Liver (tissue), 9 donors: Measurements from ENCODE around the gene SIRT7. TPM values are rescaled to one million over a fixed set of nuclear protein-coding genes. Genes with fewer than 3 reads are reported as not detected.

ENCODE experiments used
- DNase-seq: peaks from one replicate; pipeline ENCODE4 v3.0.0-alpha.2; 2017; ENCODE audit warnings: low spot score
- H3K27ac ChIP-seq, 2 donors: one replicate each; pipeline ENCODE4 v1.7.0; 2013; ENCODE audit warnings: inconsistent platforms in 2 of 2, low read length in 2 of 2, control low read depth in 1 of 2, low read depth in 1 of 2, mild to moderate bottlenecking in 1 of 2
- H3K27me3 ChIP-seq, 4 donors: one replicate each; pipeline versions ENCODE4 v1.6.1 to v1.7.0; 2013; ENCODE audit warnings: low read length in 3 of 4, inconsistent platforms in 1 of 4, mild to moderate bottlenecking in 1 of 4, moderate library complexity in 1 of 4; ENCODE audit not compliant: control insufficient read depth in 4 of 4, insufficient read depth in 4 of 4
- H3K36me3 ChIP-seq, 4 donors: one replicate each; pipeline versions ENCODE4 v1.6.1 to v1.7.0; 2013; ENCODE audit warnings: low read length in 3 of 4, mild to moderate bottlenecking in 3 of 4, low read depth in 1 of 4, moderate library complexity in 1 of 4; ENCODE audit not compliant: control insufficient read depth in 4 of 4, insufficient read depth in 3 of 4
- H3K4me1 ChIP-seq, 4 donors: one replicate each; pipeline versions ENCODE4 v1.6.1 to v1.7.0; 2013; ENCODE audit warnings: low read length in 3 of 4, mild to moderate bottlenecking in 3 of 4, moderate library complexity in 1 of 4; ENCODE audit not compliant: control insufficient read depth in 4 of 4, insufficient read depth in 4 of 4
- H3K4me3 ChIP-seq, 3 donors: one replicate each; pipeline versions ENCODE4 v1.6.1 to v1.7.0; 2013; ENCODE audit warnings: low read length in 3 of 3, control low read depth in 1 of 3, low read depth in 1 of 3, mild to moderate bottlenecking in 1 of 3
- H3K9ac ChIP-seq, 2 donors: one replicate each; pipeline ENCODE4 v1.7.0; 2013; ENCODE audit warnings: low read length in 2 of 2, mild to moderate bottlenecking in 2 of 2, moderate library complexity in 2 of 2, control low read depth in 1 of 2, low read depth in 1 of 2
- H3K9me3 ChIP-seq, 4 donors: one replicate each; pipeline versions ENCODE4 v1.6.1 to v1.7.0; 2013; ENCODE audit warnings: low read length in 3 of 4; ENCODE audit not compliant: control insufficient read depth in 4 of 4
- EGR1 ChIP-seq, 2 donors: IDR thresholded peaks; 2 replicates each; pipeline ENCODE4 v1.6.1; 2016 to 2018; ENCODE audit warnings: antibody characterized with exemption in 2 of 2, low read depth in 2 of 2
- HNF4A ChIP-seq, 2 donors: conservative IDR thresholded peaks; 2 replicates each; pipeline ENCODE4 v1.6.1; 2016; ENCODE audit warnings: antibody characterized with exemption in 2 of 2, mild to moderate bottlenecking in 2 of 2
- HNF4G ChIP-seq: IDR thresholded peaks from 2 replicates; pipeline ENCODE4 v1.6.1; 2016; ENCODE audit warnings: antibody characterized with exemption
- JUND ChIP-seq, 2 donors: IDR thresholded peaks; 2 replicates each; pipeline ENCODE4 v1.6.1; 2016; ENCODE audit warnings: antibody characterized with exemption in 2 of 2
- NR2F2 ChIP-seq: IDR thresholded peaks from 2 replicates; pipeline ENCODE4 v1.6.1; 2016; ENCODE audit warnings: antibody characterized with exemption
- RAD21 ChIP-seq, 2 donors: IDR thresholded peaks; 2 replicates each; pipeline ENCODE4 v1.6.1; 2016; ENCODE audit warnings: antibody characterized with exemption in 2 of 2, mild to moderate bottlenecking in 2 of 2
- RXRA ChIP-seq, 2 donors: IDR thresholded peaks; 2 replicates each; pipeline ENCODE4 v1.6.1; 2017 to 2018; ENCODE audit warnings: antibody characterized with exemption in 2 of 2, mild to moderate bottlenecking in 1 of 2
- WGBS: extraction: QIAGEN DNeasy Blood & Tissue Kit; methylation state at CpG from one replicate; pipeline ENCODE4 v1.1.7; 2013; 5-methylcytosine and 5-hydroxymethylcytosine counted together
- polyA plus RNA-seq, 2 donors: library from polyadenylated mRNA; stranded (reverse) in 1 of 2; unstranded in 1 of 2; fragments of 200-250 nt in 1 of 2; fragments of >200 nt in 1 of 2; fragmentation: Nextera tagmentation in 1 of 2; extraction: Ambion mirVana in 1 of 2; gene quantifications; one replicate each; pipeline versions ENCODE4 v1.2.1 to v1.2.3, GENCODE V29; 2013 to 2015
- total RNA-seq, 2 donors: library from RNA; depleted of rRNA; stranded (reverse); fragments of >200 nt; gene quantifications; one replicate each; pipeline ENCODE4 v1.2.3, GENCODE V29; 2014
- TF ChIP-seq, protein P1 (sequence below): IDR thresholded peaks from 2 replicates; pipeline ENCODE4 v1.6.1; 2016; ENCODE audit warnings: antibody characterized with exemption, mild to moderate bottlenecking
- TF ChIP-seq, protein P2 (sequence below): fragments of 150-350 bp; IDR thresholded peaks from 2 replicates; pipeline ENCODE4 v1.5.1; 2017; ENCODE audit warnings: improper control_type of control experiment, low read depth, low read length; ENCODE audit not compliant: missing input control
- donor health status: healthy.
- donor health status: healthy.
- donor health status: healthy.
- donor health status: healthy.
- donor health status: healthy.

The SIRT7 gene
- total and polyA plus RNA-seq, 4 donors = 7.1 to 16.5 (median 11.5) TPM

DNA sequence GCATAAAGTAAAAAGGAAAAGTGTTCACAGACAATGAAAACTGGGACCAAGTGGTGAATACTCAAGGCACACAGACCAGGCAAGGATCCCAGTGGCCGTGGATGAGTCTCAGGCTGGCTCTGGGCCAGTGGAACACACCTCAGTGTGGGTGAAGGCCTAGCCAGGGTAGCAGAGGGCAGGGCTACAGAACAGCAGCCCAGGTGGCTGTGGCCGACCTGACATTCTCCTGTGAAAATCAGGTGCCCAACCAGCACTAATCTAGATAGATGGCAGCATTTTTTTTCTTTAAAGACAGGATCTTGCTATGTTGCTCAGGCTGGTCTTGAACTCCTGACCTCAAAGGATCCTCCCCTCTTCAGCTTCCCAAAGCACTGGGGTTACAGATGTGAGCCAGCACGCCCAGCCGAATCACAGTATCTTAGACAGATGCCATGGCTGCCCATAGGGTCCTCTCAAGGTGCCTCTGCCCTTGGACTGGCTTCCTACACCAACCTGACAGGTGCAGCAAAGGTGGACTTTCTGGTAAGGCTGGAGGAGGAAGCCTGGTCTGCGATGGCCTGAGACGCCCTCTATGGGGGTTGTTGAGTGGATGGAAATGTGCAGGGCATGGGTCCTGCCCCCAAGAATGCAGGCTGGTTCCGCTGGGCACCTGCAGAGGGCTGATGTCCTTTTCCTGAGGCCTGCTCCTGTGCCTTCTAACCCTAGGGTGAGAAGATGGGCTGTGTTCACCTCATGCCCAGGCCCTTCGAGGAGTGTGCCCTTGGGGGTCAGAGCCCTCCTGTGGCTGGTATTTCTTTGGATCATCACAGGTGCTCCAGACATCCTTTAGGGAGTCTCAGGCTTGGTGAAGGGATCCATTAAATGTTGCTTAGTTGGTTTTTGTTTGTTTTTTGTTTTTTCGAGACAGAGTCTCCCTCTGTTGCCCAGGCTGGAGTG lies 53.9 kb downstream of the SIRT7 start:
- TF ChIP-seq HNF4A (conservative IDR thresholded peaks at IDR 0.05) (no peak), RAD21 (IDR thresholded peaks at IDR 0.05) (no peak), HNF4G (no peak), NR2F2 (no peak)
- TF ChIP-seq, protein P1, sequence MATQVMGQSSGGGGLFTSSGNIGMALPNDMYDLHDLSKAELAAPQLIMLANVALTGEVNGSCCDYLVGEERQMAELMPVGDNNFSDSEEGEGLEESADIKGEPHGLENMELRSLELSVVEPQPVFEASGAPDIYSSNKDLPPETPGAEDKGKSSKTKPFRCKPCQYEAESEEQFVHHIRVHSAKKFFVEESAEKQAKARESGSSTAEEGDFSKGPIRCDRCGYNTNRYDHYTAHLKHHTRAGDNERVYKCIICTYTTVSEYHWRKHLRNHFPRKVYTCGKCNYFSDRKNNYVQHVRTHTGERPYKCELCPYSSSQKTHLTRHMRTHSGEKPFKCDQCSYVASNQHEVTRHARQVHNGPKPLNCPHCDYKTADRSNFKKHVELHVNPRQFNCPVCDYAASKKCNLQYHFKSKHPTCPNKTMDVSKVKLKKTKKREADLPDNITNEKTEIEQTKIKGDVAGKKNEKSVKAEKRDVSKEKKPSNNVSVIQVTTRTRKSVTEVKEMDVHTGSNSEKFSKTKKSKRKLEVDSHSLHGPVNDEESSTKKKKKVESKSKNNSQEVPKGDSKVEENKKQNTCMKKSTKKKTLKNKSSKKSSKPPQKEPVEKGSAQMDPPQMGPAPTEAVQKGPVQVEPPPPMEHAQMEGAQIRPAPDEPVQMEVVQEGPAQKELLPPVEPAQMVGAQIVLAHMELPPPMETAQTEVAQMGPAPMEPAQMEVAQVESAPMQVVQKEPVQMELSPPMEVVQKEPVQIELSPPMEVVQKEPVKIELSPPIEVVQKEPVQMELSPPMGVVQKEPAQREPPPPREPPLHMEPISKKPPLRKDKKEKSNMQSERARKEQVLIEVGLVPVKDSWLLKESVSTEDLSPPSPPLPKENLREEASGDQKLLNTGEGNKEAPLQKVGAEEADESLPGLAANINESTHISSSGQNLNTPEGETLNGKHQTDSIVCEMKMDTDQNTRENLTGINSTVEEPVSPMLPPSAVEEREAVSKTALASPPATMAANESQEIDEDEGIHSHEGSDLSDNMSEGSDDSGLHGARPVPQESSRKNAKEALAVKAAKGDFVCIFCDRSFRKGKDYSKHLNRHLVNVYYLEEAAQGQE = no peak
- Histone ChIP-seq H3K36me3 (peaks cover 0 to 6% (median 2%) of the 10 kb centered on the region in 4 donors), H3K27ac (peak overlapping the region; percentile 68 to 95), H3K9ac (no peak overlapping the region), H3K9me3 (no peaks in the 10 kb centered on the region), H3K4me3 (no peak overlapping the region), H3K27me3 (no peaks in the 10 kb centered on the region), H3K4me1 (peaks cover 17 to 72% (median 53%) of the 10 kb centered on the region in 4 donors)
- WGBS = 79% methylated on average over 9 of the region's 9 CpGs
- no peak for DNase-seq

DNA sequence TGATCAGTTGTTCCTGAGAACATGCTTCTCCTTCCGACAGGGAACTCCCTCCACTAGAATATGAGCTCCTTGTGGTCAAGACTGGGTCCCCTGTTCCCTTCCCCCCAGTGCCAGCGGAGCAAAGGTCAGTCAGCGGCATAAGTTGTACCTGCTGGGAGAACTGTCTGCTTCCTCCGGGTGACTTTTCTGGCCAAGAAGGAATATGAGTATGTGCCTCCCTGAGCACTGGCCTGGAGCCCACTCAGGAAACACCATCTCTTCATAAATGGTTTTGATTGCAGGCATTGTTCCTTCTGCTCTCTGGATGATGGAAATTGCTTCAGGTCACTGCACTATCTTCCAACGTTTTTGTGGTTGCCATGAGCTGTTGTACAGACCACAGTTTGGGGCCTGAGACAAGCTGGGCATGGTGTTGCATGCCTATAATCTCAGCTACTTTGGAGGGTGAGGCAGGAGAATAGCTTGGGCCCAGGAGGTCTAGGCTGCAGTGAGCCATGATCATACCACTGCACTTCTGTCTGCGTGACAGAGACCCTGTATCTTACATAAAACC lies 54.8 kb downstream of the SIRT7 start:
- peaks cover 0 to 5% (median 0%) of the 10 kb centered on the region in 4 donors for H3K36me3 ChIP-seq
- peak overlapping the region in 1 of 2 donors; percentile 11 for H3K9ac ChIP-seq
- peak overlapping the region; percentile 68 to 95 for H3K27ac ChIP-seq
- H3K9me3 ChIP-seq = no peaks in the 10 kb centered on the region
- WGBS = 56% methylated on average over 6 of the region's 6 CpGs
- no peaks in the 10 kb centered on the region for H3K27me3 ChIP-seq
- peaks cover 17 to 74% (median 56%) of the 10 kb centered on the region in 4 donors for H3K4me1 ChIP-seq
- no peak overlapping the region for H3K4me3 ChIP-seq
- TF ChIP-seq JUND (IDR thresholded peaks at IDR 0.05) = no peak
- peak; percentile 47 to 52 for TF ChIP-seq HNF4A (conservative IDR thresholded peaks at IDR 0.05)
- TF ChIP-seq, protein P2, sequence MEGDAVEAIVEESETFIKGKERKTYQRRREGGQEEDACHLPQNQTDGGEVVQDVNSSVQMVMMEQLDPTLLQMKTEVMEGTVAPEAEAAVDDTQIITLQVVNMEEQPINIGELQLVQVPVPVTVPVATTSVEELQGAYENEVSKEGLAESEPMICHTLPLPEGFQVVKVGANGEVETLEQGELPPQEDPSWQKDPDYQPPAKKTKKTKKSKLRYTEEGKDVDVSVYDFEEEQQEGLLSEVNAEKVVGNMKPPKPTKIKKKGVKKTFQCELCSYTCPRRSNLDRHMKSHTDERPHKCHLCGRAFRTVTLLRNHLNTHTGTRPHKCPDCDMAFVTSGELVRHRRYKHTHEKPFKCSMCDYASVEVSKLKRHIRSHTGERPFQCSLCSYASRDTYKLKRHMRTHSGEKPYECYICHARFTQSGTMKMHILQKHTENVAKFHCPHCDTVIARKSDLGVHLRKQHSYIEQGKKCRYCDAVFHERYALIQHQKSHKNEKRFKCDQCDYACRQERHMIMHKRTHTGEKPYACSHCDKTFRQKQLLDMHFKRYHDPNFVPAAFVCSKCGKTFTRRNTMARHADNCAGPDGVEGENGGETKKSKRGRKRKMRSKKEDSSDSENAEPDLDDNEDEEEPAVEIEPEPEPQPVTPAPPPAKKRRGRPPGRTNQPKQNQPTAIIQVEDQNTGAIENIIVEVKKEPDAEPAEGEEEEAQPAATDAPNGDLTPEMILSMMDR = no peak
- TF ChIP-seq RXRA (IDR thresholded peaks at IDR 0.05) = peak in 1 of 2 donors; percentile 20
- no peak for TF ChIP-seq HNF4G
- no peak for TF ChIP-seq EGR1 (IDR thresholded peaks at IDR 0.05; ENCODE audit: low read depth in 2 of 2)
- TF ChIP-seq NR2F2 = no peak
- no peak for DNase-seq

Other genes with a start within 250 kb of the SIRT7 start
- 10 to 100 TPM in 1 of 2 donors, 1 to 10 TPM in 1; 9.8 to 12.9 TPM for gene ARL16, start 234.4 kb downstream of the SIRT7 start, total RNA-seq
- gene ARL16, start 234.4 kb downstream of the SIRT7 start, polyA plus RNA-seq = 10 to 100 TPM in 1 of 2 donors, 1 to 10 TPM in 1; 7.9 to 24.3 TPM
- 10 to 100 TPM; 27.6 to 31.6 TPM for gene HGS, start 234.2 kb downstream of the SIRT7 start, total RNA-seq
- 10 to 100 TPM; 21.8 to 28.7 TPM for gene HGS, start 234.2 kb downstream of the SIRT7 start, polyA plus RNA-seq
- gene MRPL12, start 214.8 kb downstream of the SIRT7 start, total RNA-seq = 10 to 100 TPM in 1 of 2 donors, 1 to 10 TPM in 1; 9.1 to 15.1 TPM
- gene MRPL12, start 214.8 kb downstream of the SIRT7 start, polyA plus RNA-seq = 100 to 1,000 TPM; 103 to 121 TPM
- gene SLC25A10, start 205.9 kb downstream of the SIRT7 start, total RNA-seq = 10 to 100 TPM; 19.8 to 54.6 TPM
- 10 to 100 TPM; 36.7 to 51.2 TPM for gene SLC25A10, start 205.9 kb downstream of the SIRT7 start, polyA plus RNA-seq
- 10 to 100 TPM; 20.7 to 72.0 TPM for gene GCGR, start 114.0 kb downstream of the SIRT7 start, total RNA-seq
- gene GCGR, start 114.0 kb downstream of the SIRT7 start, polyA plus RNA-seq = 10 to 100 TPM; 42.0 to 55.8 TPM
- 10 to 100 TPM; 16.6 to 42.0 TPM for gene MCRIP1, start 84.9 kb downstream of the SIRT7 start, total RNA-seq
- 10 to 100 TPM; 24.2 to 28.2 TPM for gene MCRIP1, start 84.9 kb downstream of the SIRT7 start, polyA plus RNA-seq
- not detected for gene PPP1R27, start 83.1 kb downstream of the SIRT7 start, total RNA-seq
- gene PPP1R27, start 83.1 kb downstream of the SIRT7 start, polyA plus RNA-seq = under 1 TPM; 0.31 to 0.35 TPM
- gene P4HB, start 57.6 kb downstream of the SIRT7 start, total RNA-seq = 1,000 to 10,000 TPM; 1,086 to 3,361 TPM
- gene P4HB, start 57.6 kb downstream of the SIRT7 start, polyA plus RNA-seq = 1,000 to 10,000 TPM in 1 of 2 donors, 100 to 1,000 TPM in 1; 1,000 to 2,066 TPM
- gene ARHGDIA, start 46.8 kb downstream of the SIRT7 start, total RNA-seq = 10 to 100 TPM; 35.5 to 47.3 TPM
- 100 to 1,000 TPM; 103 to 142 TPM for gene ARHGDIA, start 46.8 kb downstream of the SIRT7 start, polyA plus RNA-seq
- gene ALYREF, start 26.6 kb downstream of the SIRT7 start, total RNA-seq = 10 to 100 TPM; 22.6 to 67.4 TPM
- gene ALYREF, start 26.6 kb downstream of the SIRT7 start, polyA plus RNA-seq = 10 to 100 TPM in 1 of 2 donors, 1 to 10 TPM in 1; 2.5 to 24.6 TPM
- 10 to 100 TPM; 71.0 to 78.7 TPM for gene ANAPC11, start 26.5 kb downstream of the SIRT7 start, total RNA-seq
- 100 to 1,000 TPM; 160 to 246 TPM for gene ANAPC11, start 26.5 kb downstream of the SIRT7 start, polyA plus RNA-seq
- gene NPB, start 15.9 kb downstream of the SIRT7 start, total RNA-seq = under 1 TPM; 0.25 to 0.84 TPM
- under 1 TPM; 0.15 to 0.92 TPM for gene NPB, start 15.9 kb downstream of the SIRT7 start, polyA plus RNA-seq
- gene PCYT2, start 6.8 kb downstream of the SIRT7 start, total RNA-seq = 100 to 1,000 TPM in 1 of 2 donors, 10 to 100 TPM in 1; 86.0 to 101 TPM
- 10 to 100 TPM; 63.9 to 90.9 TPM for gene PCYT2, start 6.8 kb downstream of the SIRT7 start, polyA plus RNA-seq
- 10 to 100 TPM; 11.7 to 17.0 TPM for gene MAFG, start 9.6 kb upstream of the SIRT7 start, total RNA-seq
- 1 to 10 TPM; 3.0 to 6.1 TPM for gene MAFG, start 9.6 kb upstream of the SIRT7 start, polyA plus RNA-seq
- 10 to 100 TPM; 10.4 to 14.1 TPM for gene PYCR1, start 19.1 kb upstream of the SIRT7 start, total RNA-seq
- 1 to 10 TPM; 5.0 to 5.1 TPM for gene PYCR1, start 19.1 kb upstream of the SIRT7 start, polyA plus RNA-seq
- gene MYADML2, start 29.1 kb upstream of the SIRT7 start, total RNA-seq = not detected
- gene MYADML2, start 29.1 kb upstream of the SIRT7 start, polyA plus RNA-seq = not detected
- gene NOTUM, start 43.0 kb upstream of the SIRT7 start, total RNA-seq = 1 to 10 TPM in 1 of 2 donors, under 1 TPM in 1; 0.19 to 5.4 TPM
- 1 to 10 TPM; 1.1 to 2.0 TPM for gene NOTUM, start 43.0 kb upstream of the SIRT7 start, polyA plus RNA-seq
- gene ASPSCR1, start 59.5 kb upstream of the SIRT7 start, total RNA-seq = 10 to 100 TPM; 17.8 to 26.2 TPM
- gene ASPSCR1, start 59.5 kb upstream of the SIRT7 start, polyA plus RNA-seq = 10 to 100 TPM; 19.0 to 21.7 TPM
- gene CENPX, start 104.7 kb upstream of the SIRT7 start, total RNA-seq = 10 to 100 TPM; 22.5 to 40.6 TPM
- 10 to 100 TPM; 49.2 to 83.9 TPM for gene CENPX, start 104.7 kb upstream of the SIRT7 start, polyA plus RNA-seq
- 10 to 100 TPM in 1 of 2 donors, 1 to 10 TPM in 1; 7.2 to 14.1 TPM for gene LRRC45, start 105.1 kb upstream of the SIRT7 start, total RNA-seq
- gene LRRC45, start 105.1 kb upstream of the SIRT7 start, polyA plus RNA-seq = 1 to 10 TPM; 4.0 to 6.8 TPM
- gene RAC3, start 113.5 kb upstream of the SIRT7 start, total RNA-seq = 1 to 10 TPM; 3.1 to 6.3 TPM
- 1 to 10 TPM in 1 of 2 donors, under 1 TPM in 1; 0.63 to 3.5 TPM for gene RAC3, start 113.5 kb upstream of the SIRT7 start, polyA plus RNA-seq
- gene DCXR, start 119.5 kb upstream of the SIRT7 start, total RNA-seq = 100 to 1,000 TPM in 1 of 2 donors, 10 to 100 TPM in 1; 58.6 to 504 TPM
- 1,000 to 10,000 TPM in 1 of 2 donors, 100 to 1,000 TPM in 1; 667 to 1,190 TPM for gene DCXR, start 119.5 kb upstream of the SIRT7 start, polyA plus RNA-seq
- 10 to 100 TPM; 15.0 to 23.7 TPM for gene RFNG, start 133.6 kb upstream of the SIRT7 start, total RNA-seq
- gene RFNG, start 133.6 kb upstream of the SIRT7 start, polyA plus RNA-seq = 10 to 100 TPM; 23.2 to 36.0 TPM
- 10 to 100 TPM; 59.4 to 66.3 TPM for gene GPS1, start 133.7 kb upstream of the SIRT7 start, total RNA-seq
- 10 to 100 TPM; 53.9 to 58.3 TPM for gene GPS1, start 133.7 kb upstream of the SIRT7 start, polyA plus RNA-seq
- 10 to 100 TPM; 40.6 to 59.5 TPM for gene DUS1L, start 147.6 kb upstream of the SIRT7 start, total RNA-seq
- gene DUS1L, start 147.6 kb upstream of the SIRT7 start, polyA plus RNA-seq = 10 to 100 TPM; 47.2 to 74.7 TPM
- gene FASN, start 180.1 kb upstream of the SIRT7 start, total RNA-seq = 100 to 1,000 TPM; 184 to 229 TPM
- 10 to 100 TPM; 53.1 to 75.3 TPM for gene FASN, start 180.1 kb upstream of the SIRT7 start, polyA plus RNA-seq